Measurements from ENCODE around the gene CAPRIN2. TPM values are rescaled to one million over a fixed set of nuclear protein-coding genes. Genes with fewer than 3 reads are reported as not detected.

The CAPRIN2 gene
- total and polyA plus RNA-seq, 2 experiments from 2014 or later, result 26.0 to 38.4 TPM

GRCh38 chr12:30757316-30757715, 2.6 kb upstream of the CAPRIN2 start:
- Histone ChIP-seq H3K36me3 (no peaks in the 10 kb centered on the region), H3K4me3 (no peak overlapping the region), H3K27ac (no peak overlapping the region), H3K27me3 (no peaks in the 10 kb centered on the region), H3K4me1 (ENCODE audit: low read depth) (peaks cover 12% of the 10 kb centered on the region), H3K9me3 (ENCODE audit: low read depth) (no peaks in the 10 kb centered on the region)
- TF ChIP-seq CTCF (IDR thresholded peaks at IDR 0.05; ENCODE audit: low read depth, low read length), result no peak
- no peak for DNase-seq (ENCODE audit: low read depth in 1 of 2, low spot score in 1 of 2)

- no peak for DNase-seq (ENCODE audit: low read depth in 1 of 2, low spot score in 1 of 2)
- Histone ChIP-seq H3K9me3 (ENCODE audit: low read depth) (no peaks in the 10 kb centered on the region), H3K4me3 (no peak overlapping the region), H3K36me3 (no peaks in the 10 kb centered on the region), H3K27me3 (no peaks in the 10 kb centered on the region), H3K4me1 (ENCODE audit: low read depth) (peaks cover 12% of the 10 kb centered on the region), H3K27ac (no peak overlapping the region)
- no peak for TF ChIP-seq CTCF (IDR thresholded peaks at IDR 0.05; ENCODE audit: low read depth, low read length)
Observed at GRCh38 chr12:30756074-30756473, 1.3 kb upstream of the CAPRIN2 start.

- Histone ChIP-seq H3K36me3 (no peaks in the 10 kb centered on the region), H3K9me3 (ENCODE audit: low read depth) (no peaks in the 10 kb centered on the region), H3K27ac (peak overlapping the region; percentile 84), H3K27me3 (no peaks in the 10 kb centered on the region), H3K4me1 (ENCODE audit: low read depth) (peaks cover 12% of the 10 kb centered on the region), H3K4me3 (peak overlapping the region; percentile 74)
- no peak for TF ChIP-seq CTCF (IDR thresholded peaks at IDR 0.05; ENCODE audit: low read depth, low read length)
- no peak for DNase-seq (ENCODE audit: low read depth in 1 of 2, low spot score in 1 of 2)
Observed at GRCh38 chr12:30755395-30755762, 628 bp upstream of the CAPRIN2 start.

- DNase-seq (ENCODE audit: low read depth in 1 of 2, low spot score in 1 of 2), result no peak
- H3K27ac ChIP-seq, result peak overlapping the region; percentile 84
Observed at GRCh38 chr12:30754383-30754749, 385 bp downstream of the CAPRIN2 start.

GRCh38 chr12:30753751-30754382, 884 bp downstream of the CAPRIN2 start:
- Histone ChIP-seq H3K9me3 (ENCODE audit: low read depth) (no peaks in the 10 kb centered on the region), H3K27me3 (no peaks in the 10 kb centered on the region), H3K4me1 (ENCODE audit: low read depth) (peaks cover 12% of the 10 kb centered on the region), H3K27ac (peak overlapping the region; percentile 84), H3K36me3 (no peaks in the 10 kb centered on the region), H3K4me3 (peak overlapping the region; percentile 74)
- peak in 1 of 2 donors; percentile 41 for DNase-seq (ENCODE audit: low read depth in 1 of 2, low spot score in 1 of 2)
- no peak for TF ChIP-seq CTCF (IDR thresholded peaks at IDR 0.05; ENCODE audit: low read depth, low read length)

More at GRCh38 chr12:30754383-30754749, 385 bp downstream of the CAPRIN2 start:
- no peaks in the 10 kb centered on the region for H3K9me3 ChIP-seq (ENCODE audit: low read depth)
- H3K36me3 ChIP-seq, result no peaks in the 10 kb centered on the region
- peaks cover 12% of the 10 kb centered on the region for H3K4me1 ChIP-seq (ENCODE audit: low read depth)
- peak overlapping the region; percentile 74 for H3K4me3 ChIP-seq
- TF ChIP-seq CTCF (IDR thresholded peaks at IDR 0.05; ENCODE audit: low read depth, low read length), result no peak
- no peaks in the 10 kb centered on the region for H3K27me3 ChIP-seq

Data from cardiac muscle cell (in vitro differentiated cells and primary cell).